NB4 (cell line): Measurements from ENCODE around the gene PDLIM5.

Source experiments
- DNase-seq: peaks from one replicate; pipeline ENCODE4 v3.0.0; 2010; ENCODE audit warnings: low read depth
- H3K4me3 ChIP-seq: one replicate; pipeline ENCODE4 v1.5.1; 2011; ENCODE audit warnings: mild to moderate bottlenecking, low read depth, low read length, moderate library complexity
- MAX ChIP-seq: IDR thresholded peaks from 2 replicates; pipeline ENCODE4 v1.6.1; 2011; ENCODE audit warnings: low read depth, low read length
- MYC ChIP-seq: IDR thresholded peaks from 2 replicates; pipeline ENCODE4 v1.6.1; 2011; ENCODE audit warnings: low read depth, low read length
- POLR2A ChIP-seq: IDR thresholded peaks from 2 replicates; pipeline ENCODE4 v1.6.1; 2011; ENCODE audit warnings: mild to moderate bottlenecking; ENCODE audit not compliant: insufficient read length; ENCODE audit errors: extremely low read depth
- TF ChIP-seq, protein P1 (sequence below): IDR thresholded peaks from one replicate; pipeline ENCODE4 v1.5.1; 2012; ENCODE audit warnings: low read depth, low read length

PDLIM5 gene

GRCh38 chr4:94412019-94412657, 39.6 kb upstream of the PDLIM5 start:
- H3K4me3 ChIP-seq, result no peak overlapping the region
- no peak for DNase-seq
- TF ChIP-seq MYC (no peak), MAX (no peak), POLR2A (no peak)
- TF ChIP-seq, protein P1, sequence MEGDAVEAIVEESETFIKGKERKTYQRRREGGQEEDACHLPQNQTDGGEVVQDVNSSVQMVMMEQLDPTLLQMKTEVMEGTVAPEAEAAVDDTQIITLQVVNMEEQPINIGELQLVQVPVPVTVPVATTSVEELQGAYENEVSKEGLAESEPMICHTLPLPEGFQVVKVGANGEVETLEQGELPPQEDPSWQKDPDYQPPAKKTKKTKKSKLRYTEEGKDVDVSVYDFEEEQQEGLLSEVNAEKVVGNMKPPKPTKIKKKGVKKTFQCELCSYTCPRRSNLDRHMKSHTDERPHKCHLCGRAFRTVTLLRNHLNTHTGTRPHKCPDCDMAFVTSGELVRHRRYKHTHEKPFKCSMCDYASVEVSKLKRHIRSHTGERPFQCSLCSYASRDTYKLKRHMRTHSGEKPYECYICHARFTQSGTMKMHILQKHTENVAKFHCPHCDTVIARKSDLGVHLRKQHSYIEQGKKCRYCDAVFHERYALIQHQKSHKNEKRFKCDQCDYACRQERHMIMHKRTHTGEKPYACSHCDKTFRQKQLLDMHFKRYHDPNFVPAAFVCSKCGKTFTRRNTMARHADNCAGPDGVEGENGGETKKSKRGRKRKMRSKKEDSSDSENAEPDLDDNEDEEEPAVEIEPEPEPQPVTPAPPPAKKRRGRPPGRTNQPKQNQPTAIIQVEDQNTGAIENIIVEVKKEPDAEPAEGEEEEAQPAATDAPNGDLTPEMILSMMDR, result no peak

- TF ChIP-seq MYC (no peak), POLR2A (no peak), MAX (no peak)
- TF ChIP-seq, protein P1, result no peak
- no peak for DNase-seq
- no peak overlapping the region for H3K4me3 ChIP-seq
Observed at GRCh38 chr4:94412658-94413038, 39.1 kb upstream of the PDLIM5 start.

DNA sequence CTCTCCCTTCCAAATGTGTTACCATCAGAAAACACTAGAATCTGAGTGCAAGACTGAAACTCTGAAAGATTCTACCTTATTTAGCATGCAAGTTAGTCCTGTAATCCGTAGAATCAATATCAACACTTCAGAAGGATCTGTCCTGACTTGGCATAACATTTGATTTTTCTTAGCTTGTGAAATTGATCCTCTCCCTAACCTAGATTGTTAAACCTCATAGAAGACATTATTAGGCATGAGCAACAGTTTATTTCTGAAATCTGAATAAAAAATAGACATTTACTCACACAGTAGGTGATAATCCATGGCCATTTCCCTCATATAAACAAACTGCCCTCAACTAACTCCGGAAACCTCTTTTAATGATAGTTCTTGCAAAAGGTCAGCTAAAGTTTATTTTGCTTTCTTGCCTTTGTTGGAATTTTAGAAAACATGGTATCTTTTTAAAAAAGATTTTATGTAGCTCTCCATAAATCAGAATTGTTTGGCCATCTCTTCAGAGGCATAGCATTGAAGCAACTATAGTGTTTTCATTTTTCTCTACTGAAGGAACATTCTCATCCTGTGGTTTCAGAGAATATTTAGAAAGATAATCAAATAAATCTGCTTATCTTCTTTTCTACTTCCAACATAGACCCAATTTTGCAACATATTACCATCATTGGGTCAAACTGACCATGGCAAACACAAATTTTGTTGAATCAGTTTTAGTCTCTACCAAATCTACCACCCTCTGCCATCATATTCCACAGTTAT, 38.5 kb upstream of the PDLIM5 start:
- TF ChIP-seq MAX (no peak), MYC (no peak), POLR2A (no peak)
- TF ChIP-seq, protein P1, result no peak
- no peak for DNase-seq
- no peak overlapping the region for H3K4me3 ChIP-seq

DNA sequence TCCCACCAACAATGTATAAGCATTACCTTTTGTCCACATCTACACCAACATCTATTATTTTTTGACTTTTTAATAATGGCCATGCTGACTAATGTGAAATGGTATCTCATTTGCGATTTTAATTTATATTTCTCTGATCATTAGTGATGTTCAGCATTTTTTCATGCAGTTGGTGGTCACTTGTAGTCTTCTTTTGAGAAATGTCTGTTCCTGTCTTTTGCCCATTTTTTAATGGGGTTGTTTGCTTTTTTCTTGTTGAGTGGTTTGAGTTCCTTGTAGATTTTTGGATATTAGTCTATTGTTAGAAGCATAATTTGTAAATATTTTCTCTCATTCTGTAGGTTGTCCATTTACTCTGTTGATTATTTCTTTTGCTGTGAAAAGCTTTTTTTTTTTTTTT, 36.8 kb upstream of the PDLIM5 start:
- H3K4me3 ChIP-seq, result no peak overlapping the region
- TF ChIP-seq, protein P1, result no peak
- TF ChIP-seq POLR2A, result no peak
- TF ChIP-seq MAX, result no peak
- DNase-seq, result no peak

DNA sequence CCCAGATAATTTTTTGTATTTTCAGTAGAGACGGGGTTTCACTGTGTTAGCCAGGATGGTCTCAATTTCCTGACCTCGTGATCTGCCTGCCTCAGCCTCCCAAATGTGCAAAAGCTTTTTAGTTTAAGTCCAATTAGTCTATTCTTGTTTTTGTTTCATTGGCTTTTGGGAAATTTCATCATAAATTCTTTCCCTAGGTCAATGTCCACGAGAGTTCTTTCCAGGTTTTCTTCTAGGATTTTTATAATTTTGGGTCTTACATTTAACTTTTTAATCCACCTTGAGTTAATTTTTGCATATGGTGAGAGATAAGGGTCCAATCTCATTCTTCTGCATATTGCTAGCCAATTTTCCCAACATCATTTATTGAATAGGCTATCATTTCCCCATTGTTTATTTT, 36.3 kb upstream of the PDLIM5 start:
- TF ChIP-seq MYC, result no peak
- TF ChIP-seq, protein P1, result no peak
- TF ChIP-seq POLR2A, result no peak
- TF ChIP-seq MAX, result no peak
- DNase-seq, result no peak

More for the DNA sequence above, 36.3 kb upstream of the PDLIM5 start:
- H3K4me3 ChIP-seq, result no peak overlapping the region
